HL-60 (cell line): ENCODE measurements around the gene ZSWIM6.

Experiments
- DNase-seq, 2 experiments: peaks; one replicate each; pipeline ENCODE4 v3.0.0-alpha.2; 2010 to 2020; ENCODE audit warnings: low read depth in 1 of 2, low spot score in 1 of 2
- H3K27ac ChIP-seq: fragments of 250-450 bp; sonication (Bioruptor Pico); replicated peaks from 2 replicates; pipeline ENCODE4 v1.5.1; 2020; ENCODE audit warnings: mild to moderate bottlenecking, moderate library complexity
- H3K27me3 ChIP-seq: fragments of 250-450 bp; sonication (Bioruptor Pico); 2 replicates; pipeline ENCODE4 v1.5.1; 2021; ENCODE audit warnings: mild to moderate bottlenecking, moderate library complexity; ENCODE audit not compliant: insufficient read depth, poor library complexity, severe bottlenecking
- H3K4me3 ChIP-seq: replicated peaks from 2 replicates; pipeline ENCODE4 v1.5.1; 2011; ENCODE audit warnings: mild to moderate bottlenecking, control low read depth, low read length; ENCODE audit not compliant: insufficient read depth
- CTCF ChIP-seq: IDR thresholded peaks from one replicate; pipeline ENCODE4 v1.5.1; 2011; ENCODE audit warnings: low read length, control low read depth, inconsistent platforms; ENCODE audit not compliant: insufficient read depth
- GABPA ChIP-seq: IDR thresholded peaks from 2 replicates; pipeline ENCODE4 v1.6.1; 2012; ENCODE audit warnings: low read depth
- POLR2AphosphoS5 ChIP-seq: IDR thresholded peaks from 2 replicates; pipeline ENCODE4 v1.6.1; 2012; ENCODE audit warnings: low read depth
- REST ChIP-seq: IDR thresholded peaks from 2 replicates; pipeline ENCODE4 v1.6.1; 2012; ENCODE audit warnings: low read depth; ENCODE audit not compliant: insufficient replicate concordance
- SPI1 ChIP-seq: IDR thresholded peaks from 2 replicates; pipeline ENCODE4 v1.6.1; 2012; ENCODE audit warnings: low read depth, mild to moderate bottlenecking, borderline replicate concordance

ZSWIM6 gene

GRCh38 chr5:61370506-61370905, 38.4 kb downstream of the ZSWIM6 start:
- DNase-seq = no peak
- no peak overlapping the region for H3K27ac ChIP-seq
- no peak for TF ChIP-seq REST
- TF ChIP-seq CTCF = no peak
- TF ChIP-seq SPI1 = no peak
- no peak for TF ChIP-seq POLR2AphosphoS5
- TF ChIP-seq GABPA = no peak
- no peaks in the 10 kb centered on the region for H3K27me3 ChIP-seq
- no peak overlapping the region for H3K4me3 ChIP-seq

- TF ChIP-seq POLR2AphosphoS5 (no peak), GABPA (no peak), REST (no peak), CTCF (no peak), SPI1 (no peak)
- H3K27ac ChIP-seq = no peak overlapping the region
- no peak overlapping the region for H3K4me3 ChIP-seq
- no peaks in the 10 kb centered on the region for H3K27me3 ChIP-seq
- no peak for DNase-seq
Measured at GRCh38 chr5:61371474-61371873, 39.4 kb downstream of the ZSWIM6 start.

- no peak overlapping the region for H3K4me3 ChIP-seq
Measured at GRCh38 chr5:61379677-61380076, 47.6 kb downstream of the ZSWIM6 start.

More at GRCh38 chr5:61379677-61380076, 47.6 kb downstream of the ZSWIM6 start:
- Histone ChIP-seq H3K27ac (no peak overlapping the region), H3K27me3 (no peaks in the 10 kb centered on the region)
- no peak for DNase-seq
- TF ChIP-seq REST = no peak
- TF ChIP-seq GABPA = no peak
- no peak for TF ChIP-seq POLR2AphosphoS5
- TF ChIP-seq CTCF = no peak
- no peak for TF ChIP-seq SPI1
